Measurements from ENCODE around the gene AGRN.

The AGRN gene

GRCh38 chr1:1058088-1058905 is 38.4 kb downstream of the AGRN start:
- TF ChIP-seq CTCF (IDR thresholded peaks at IDR 0.05): no peak
- no peak overlapping the region for H2AFZ ChIP-seq
- H3K36me3 ChIP-seq (ENCODE audit: control insufficient read depth, insufficient read depth, low read length): no peaks in the 10 kb centered on the region
- no peak overlapping the region for H3K4me2 ChIP-seq (ENCODE audit: low read length)
- H3K4me3 ChIP-seq (ENCODE audit: low read depth, low read length): no peak overlapping the region
- H3K27me3 ChIP-seq (ENCODE audit: control insufficient read depth, insufficient read depth, low read length): peaks cover 2% of the 10 kb centered on the region
- no peak overlapping the region for H3K27ac ChIP-seq
- H3K9me3 ChIP-seq (ENCODE audit: control insufficient read depth, low read length): no peaks in the 10 kb centered on the region
- H3K79me2 ChIP-seq: no peaks in the 10 kb centered on the region
- H3K9ac ChIP-seq: no peak overlapping the region
- H3K4me1 ChIP-seq: no peaks in the 10 kb centered on the region

- Histone ChIP-seq H3K4me1 (no peaks in the 10 kb centered on the region), H3K4me3 (ENCODE audit: low read depth, low read length) (peak overlapping the region; percentile 27), H3K27ac (no peak overlapping the region), H3K9me3 (ENCODE audit: control insufficient read depth, low read length) (no peaks in the 10 kb centered on the region), H3K36me3 (ENCODE audit: control insufficient read depth, insufficient read depth, low read length) (no peaks in the 10 kb centered on the region), H3K79me2 (no peaks in the 10 kb centered on the region), H3K9ac (no peak overlapping the region), H3K27me3 (ENCODE audit: control insufficient read depth, insufficient read depth, low read length) (peaks cover 2% of the 10 kb centered on the region), H3K4me2 (ENCODE audit: low read length) (peak overlapping the region; percentile 72), H2AFZ (no peak overlapping the region)
- no peak for TF ChIP-seq CTCF (IDR thresholded peaks at IDR 0.05)
Observed at GRCh38 chr1:1058921-1059493, 39.1 kb downstream of the AGRN start.

- H2AFZ ChIP-seq: no peak overlapping the region
- H3K79me2 ChIP-seq: no peaks in the 10 kb centered on the region
- no peaks in the 10 kb centered on the region for H3K36me3 ChIP-seq (ENCODE audit: control insufficient read depth, insufficient read depth, low read length)
- H3K4me2 ChIP-seq (ENCODE audit: low read length): peak overlapping the region; percentile 72
- H3K9ac ChIP-seq: no peak overlapping the region
- H3K27ac ChIP-seq: no peak overlapping the region
- no peaks in the 10 kb centered on the region for H3K4me1 ChIP-seq
- H3K9me3 ChIP-seq (ENCODE audit: control insufficient read depth, low read length): no peaks in the 10 kb centered on the region
- peaks cover 2% of the 10 kb centered on the region for H3K27me3 ChIP-seq (ENCODE audit: control insufficient read depth, insufficient read depth, low read length)
- no peak for TF ChIP-seq CTCF (IDR thresholded peaks at IDR 0.05)
- peak overlapping the region; percentile 27 for H3K4me3 ChIP-seq (ENCODE audit: low read depth, low read length)
Observed at GRCh38 chr1:1059494-1060280, 39.8 kb downstream of the AGRN start.

- H3K9me3 ChIP-seq (ENCODE audit: control insufficient read depth, low read length): no peaks in the 10 kb centered on the region
- no peaks in the 10 kb centered on the region for H3K4me1 ChIP-seq
- peaks cover 2% of the 10 kb centered on the region for H3K27me3 ChIP-seq (ENCODE audit: control insufficient read depth, insufficient read depth, low read length)
Observed at GRCh38 chr1:1060281-1061000, 40.5 kb downstream of the AGRN start.

More at GRCh38 chr1:1060281-1061000, 40.5 kb downstream of the AGRN start:
- H3K4me3 ChIP-seq (ENCODE audit: low read depth, low read length): no peak overlapping the region
- H3K9ac ChIP-seq: no peak overlapping the region
- H3K79me2 ChIP-seq: no peaks in the 10 kb centered on the region
- H3K4me2 ChIP-seq (ENCODE audit: low read length): no peak overlapping the region
- no peak overlapping the region for H2AFZ ChIP-seq
- TF ChIP-seq CTCF (IDR thresholded peaks at IDR 0.05): no peak
- no peak overlapping the region for H3K27ac ChIP-seq
- no peaks in the 10 kb centered on the region for H3K36me3 ChIP-seq (ENCODE audit: control insufficient read depth, insufficient read depth, low read length)

Measured in parathyroid adenoma (tissue), 2 donors.